Neural cell (in vitro differentiated cells): Measurements from ENCODE around the gene NHS. TPM values are rescaled to one million over a fixed set of nuclear protein-coding genes. Genes with fewer than 3 reads are reported as not detected.

Experiments
- H2AFZ ChIP-seq: fragments of 200-600, 300-800 bp; sonication (generic), shearing (Covaris generic); 2 replicates; pipeline ENCODE4 v1.6.0; 2014; ENCODE audit warnings: low read depth, mild to moderate bottlenecking, antibody characterized with exemption, low read length, moderate library complexity
- H3F3A ChIP-seq: fragments of 200-600 bp; shearing (Covaris generic); 2 replicates; pipeline ENCODE4 v1.6.1; 2016; ENCODE audit warnings: mild to moderate bottlenecking, moderate library complexity, mixed read lengths, antibody characterized with exemption, low read length; ENCODE audit not compliant: insufficient read depth, poor library complexity, severe bottlenecking
- H3K27ac ChIP-seq: fragments of 200-600, 300-800 bp; sonication (generic), shearing (Covaris generic); 2 replicates; pipeline ENCODE4 v1.5.1; 2014; ENCODE audit warnings: mild to moderate bottlenecking, low read length, moderate library complexity
- H3K27me3 ChIP-seq: fragments of 300-800, 200-600 bp; sonication (generic), shearing (Covaris generic); 2 replicates; pipeline ENCODE4 v1.6.0; 2014; ENCODE audit warnings: mild to moderate bottlenecking, low read depth, low read length, moderate library complexity; ENCODE audit not compliant: insufficient read depth
- H3K36me3 ChIP-seq: fragments of 300-800, 200-600 bp; sonication (generic), shearing (Covaris generic); 2 replicates; pipeline ENCODE4 v1.5.1; 2014; ENCODE audit warnings: mild to moderate bottlenecking, antibody characterized with exemption, low read length, moderate library complexity; ENCODE audit not compliant: insufficient read depth
- H3K4me2 ChIP-seq: fragments of 300-800, 200-600 bp; sonication (generic), shearing (Covaris generic); 2 replicates; pipeline ENCODE4 v1.6.0; 2014; ENCODE audit warnings: mild to moderate bottlenecking, low read length
- H3K4me3 ChIP-seq: fragments of 300-800, 200-600 bp; sonication (generic), shearing (Covaris generic); 2 replicates; pipeline ENCODE4 v1.5.1; 2014; ENCODE audit warnings: mild to moderate bottlenecking, low read length, moderate library complexity
- H3K79me2 ChIP-seq: fragments of 200-600 bp; shearing (Covaris generic); replicated peaks from 2 replicates; pipeline ENCODE4 v1.6.0; 2014; ENCODE audit warnings: mild to moderate bottlenecking, low read length, moderate library complexity; ENCODE audit not compliant: insufficient read depth
- H3K9ac ChIP-seq: fragments of 300-800, 200-600 bp; sonication (generic), shearing (Covaris generic); 2 replicates; pipeline ENCODE4 v1.6.1; 2016; ENCODE audit warnings: mild to moderate bottlenecking, low read length, mixed read lengths
- H3K9me2 ChIP-seq: fragments of 200-600 bp; shearing (Covaris generic); 2 replicates; pipeline ENCODE4 v1.6.1; 2016; ENCODE audit warnings: mild to moderate bottlenecking, low read length, mixed read lengths; ENCODE audit not compliant: insufficient read depth
- H3K9me3 ChIP-seq: fragments of 200-600, 300-800 bp; sonication (generic), shearing (Covaris generic); 2 replicates; pipeline ENCODE4 v1.6.1; 2016; ENCODE audit warnings: mild to moderate bottlenecking, mixed run types, low read length, moderate library complexity, mixed read lengths
- H4K20me1 ChIP-seq: fragments of 200-600 bp; shearing (Covaris generic); 2 replicates; pipeline ENCODE4 v1.6.1; 2016; ENCODE audit warnings: mild to moderate bottlenecking, mixed run types; ENCODE audit not compliant: insufficient read depth
- CTCF ChIP-seq: fragments of 450-650 bp; IDR thresholded peaks from 2 replicates; pipeline ENCODE4 v1.5.1; 2014; ENCODE audit warnings: antibody characterized with exemption, mild to moderate bottlenecking, moderate library complexity; ENCODE audit not compliant: poor library complexity, severe bottlenecking
- EP300 ChIP-seq: fragments of 450-650 bp; conservative IDR thresholded peaks from 2 replicates; pipeline ENCODE4 v1.6.1; 2014; ENCODE audit warnings: antibody characterized with exemption, mild to moderate bottlenecking, moderate library complexity; ENCODE audit not compliant: poor library complexity, severe bottlenecking
- EZH2 ChIP-seq: fragments of 200-600, 300-800 bp; shearing (Covaris generic), sonication (generic); IDR thresholded peaks from 2 replicates; pipeline ENCODE4 v1.6.1; 2014; ENCODE audit warnings: antibody characterized with exemption, low read length, borderline replicate concordance, mild to moderate bottlenecking; ENCODE audit not compliant: insufficient read depth, poor library complexity, severe bottlenecking
- MXI1 ChIP-seq: fragments of 450-650 bp; conservative IDR thresholded peaks from 2 replicates; pipeline ENCODE4 v1.6.1; 2014; ENCODE audit warnings: antibody characterized with exemption, mild to moderate bottlenecking; ENCODE audit not compliant: poor library complexity, severe bottlenecking
- POLR2AphosphoS5 ChIP-seq: IDR thresholded peaks from 2 replicates; pipeline ENCODE4 v1.6.1; 2012
- RAD21 ChIP-seq: fragments of 450-650 bp; conservative IDR thresholded peaks from 2 replicates; pipeline ENCODE4 v1.6.1; 2014; ENCODE audit warnings: antibody characterized with exemption, mild to moderate bottlenecking, moderate library complexity
- REST ChIP-seq: IDR thresholded peaks from 2 replicates; pipeline ENCODE4 v1.6.1; 2012; ENCODE audit warnings: borderline replicate concordance
- SMC3 ChIP-seq: fragments of 450-650 bp; conservative IDR thresholded peaks from 2 replicates; pipeline ENCODE4 v1.6.1; 2014; ENCODE audit warnings: antibody characterized with exemption, mild to moderate bottlenecking, moderate library complexity; ENCODE audit not compliant: poor library complexity
- TAF1 ChIP-seq: IDR thresholded peaks from 2 replicates; pipeline ENCODE4 v1.6.1; 2012; ENCODE audit warnings: low read depth
- polyA plus RNA-seq: library from polyadenylated mRNA; depleted of rRNA; stranded (reverse); fragments of >200 nt; gene quantifications from 2 replicates; pipeline ENCODE4 v1.2.3, GENCODE V29; 2014

Gene NHS
- polyA plus RNA-seq, 1 donor from 2014 or later, result 1.9 TPM

- Histone ChIP-seq H3K9me3 (no peaks in the 10 kb centered on the region), H2AFZ (no peak overlapping the region), H4K20me1 (no peaks in the 10 kb centered on the region), H3K4me2 (no peak overlapping the region), H3K9ac (no peak overlapping the region), H3K79me2 (no peaks in the 10 kb centered on the region), H3F3A (no peaks in the 10 kb centered on the region), H3K27me3 (no peaks in the 10 kb centered on the region), H3K9me2 (no peaks in the 10 kb centered on the region), H3K36me3 (no peaks in the 10 kb centered on the region), H3K4me3 (no peak overlapping the region), H3K27ac (no peak overlapping the region)
- TF ChIP-seq EP300 (no peak), CTCF (no peak), MXI1 (no peak), POLR2AphosphoS5 (no peak), EZH2 (no peak), TAF1 (no peak), SMC3 (no peak), REST (no peak), RAD21 (no peak)
Measured at GRCh38 chrX:17707731-17708130, 332.7 kb downstream of the NHS start.

GRCh38 chrX:17710871-17711301, 335.9 kb downstream of the NHS start:
- H3K4me2 ChIP-seq, result no peak overlapping the region
- H3K9ac ChIP-seq, result no peak overlapping the region
- H3K4me3 ChIP-seq, result no peak overlapping the region
- TF ChIP-seq CTCF (no peak), REST (no peak), SMC3 (no peak), TAF1 (no peak), POLR2AphosphoS5 (no peak), EZH2 (no peak), MXI1 (no peak), RAD21 (no peak), EP300 (no peak)
- no peak overlapping the region for H3K27ac ChIP-seq
- H3K79me2 ChIP-seq, result no peaks in the 10 kb centered on the region
- no peaks in the 10 kb centered on the region for H4K20me1 ChIP-seq
- H3F3A ChIP-seq, result no peaks in the 10 kb centered on the region
- H3K9me3 ChIP-seq, result no peaks in the 10 kb centered on the region
- H3K9me2 ChIP-seq, result no peaks in the 10 kb centered on the region
- H3K27me3 ChIP-seq, result no peaks in the 10 kb centered on the region
- no peaks in the 10 kb centered on the region for H3K36me3 ChIP-seq
- H2AFZ ChIP-seq, result no peak overlapping the region
